HG02588 (cell line): ENCODE results near the gene DUS2.

Experiments
- ATAC-seq: cut with Tn5 transposase; IDR thresholded peaks from one replicate; pipeline ENCODE4 v1.9.1; 2021; ENCODE audit warnings: mild to moderate bottlenecking, moderate library complexity; ENCODE audit not compliant: unreplicated experiment

The DUS2 gene

GRCh38 chr16:68040506-68041288 lies 17.6 kb downstream of the DUS2 start:
- no peak for ATAC-seq

DNA sequence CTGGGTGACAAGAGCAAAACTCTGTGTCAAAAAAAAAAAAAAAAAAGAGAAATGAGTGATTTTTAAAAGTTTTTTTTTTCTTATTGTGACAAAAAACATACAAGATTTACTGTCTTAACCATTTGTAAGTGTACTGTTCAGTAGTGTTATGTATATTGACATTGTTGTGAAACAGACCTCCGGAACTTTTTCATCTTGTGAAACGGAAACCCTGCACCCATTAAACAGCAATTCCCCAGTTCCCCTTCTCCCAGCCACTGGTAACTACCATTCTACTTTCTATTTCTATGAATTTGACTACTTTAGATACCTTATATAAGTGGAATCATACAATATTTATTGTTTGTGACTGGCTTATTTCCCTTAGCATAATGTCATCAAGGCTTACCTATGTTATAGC lies 18.7 kb downstream of the DUS2 start:
- ATAC-seq, result no peak

DNA sequence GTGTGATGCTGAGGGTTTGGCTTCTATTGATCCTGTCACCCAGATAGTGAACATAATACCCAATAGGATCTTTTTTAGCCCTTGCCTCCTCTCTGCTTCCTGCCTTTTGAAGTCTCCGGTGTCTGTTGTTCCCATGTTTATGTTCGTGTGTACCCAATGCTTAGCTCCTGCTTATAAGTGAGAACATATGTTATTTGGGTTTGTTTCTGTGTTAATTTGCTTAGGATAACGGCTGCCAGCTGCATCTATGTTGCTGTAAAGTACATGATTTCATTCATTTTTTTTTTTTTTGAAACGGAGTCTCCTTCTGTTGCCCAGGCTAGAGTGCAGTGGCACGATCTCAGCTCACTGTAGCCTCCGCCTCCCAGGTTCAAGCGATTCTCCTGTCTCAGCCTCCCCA lies 23.0 kb downstream of the DUS2 start:
- no peak for ATAC-seq

GRCh38 chr16:68047987-68048386 lies 24.9 kb downstream of the DUS2 start:
- no peak for ATAC-seq

DNA sequence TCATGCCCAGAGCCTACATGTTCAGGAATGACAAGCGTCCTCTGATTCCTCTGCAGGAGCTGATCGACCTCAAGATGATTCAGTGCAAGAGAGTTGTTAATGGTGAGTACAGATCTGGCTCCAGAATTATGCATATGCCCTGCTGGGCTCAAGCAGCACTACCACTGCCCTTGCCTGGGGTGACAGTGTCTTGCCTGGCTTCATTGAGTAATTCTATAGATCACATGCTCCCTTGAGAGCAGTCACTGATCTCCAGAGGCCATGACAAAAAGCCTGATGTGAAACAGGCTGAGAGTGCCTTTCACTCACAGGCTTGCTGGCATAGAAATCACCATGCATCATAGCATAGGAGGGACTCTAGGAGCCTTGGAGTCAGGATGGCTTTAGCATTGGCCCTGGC lies 26.4 kb downstream of the DUS2 start:
- no peak for ATAC-seq

DNA sequence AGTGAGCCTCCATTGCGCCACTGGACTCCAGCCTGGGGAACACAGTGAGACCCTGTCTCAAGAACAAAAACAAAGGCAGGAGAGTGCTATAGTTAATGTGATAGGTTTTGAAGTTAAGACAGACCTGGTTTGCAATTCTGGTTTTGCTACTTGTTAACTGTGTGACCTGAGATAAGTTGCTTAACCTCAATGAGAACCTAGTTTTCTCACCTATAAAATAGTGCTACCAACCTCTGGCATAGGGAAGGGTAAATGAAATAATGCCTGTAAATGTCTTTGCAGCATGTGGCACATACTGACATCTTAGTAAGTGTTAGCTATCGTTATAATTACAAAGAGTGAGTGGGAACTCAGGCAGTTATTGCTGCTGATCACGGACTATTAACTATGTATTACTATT lies 32.3 kb downstream of the DUS2 start:
- no peak for ATAC-seq

DNA sequence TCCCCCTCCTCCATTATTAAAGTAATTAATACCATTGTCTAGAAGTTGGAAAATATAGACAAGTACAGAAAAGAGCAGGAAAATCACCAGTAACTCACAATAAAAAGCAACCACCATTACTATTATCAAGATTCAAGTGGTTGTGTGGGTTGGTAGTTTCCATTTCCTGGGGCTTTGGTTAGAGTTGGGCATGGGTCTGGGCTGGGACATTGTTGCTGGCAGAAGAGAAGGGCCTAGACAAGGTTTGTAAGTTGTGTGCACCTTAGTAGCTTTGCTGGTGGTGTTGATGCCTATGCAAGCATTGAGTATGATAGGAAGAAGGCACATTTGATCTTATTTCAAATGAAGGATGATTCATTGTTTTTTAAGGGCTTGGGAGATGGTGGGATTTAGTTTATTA lies 36.7 kb downstream of the DUS2 start:
- no peak for ATAC-seq

GRCh38 chr16:68061396-68061795 lies 38.3 kb downstream of the DUS2 start:
- no peak for ATAC-seq

GRCh38 chr16:68062910-68063393 lies 39.9 kb downstream of the DUS2 start:
- no peak for ATAC-seq

DNA sequence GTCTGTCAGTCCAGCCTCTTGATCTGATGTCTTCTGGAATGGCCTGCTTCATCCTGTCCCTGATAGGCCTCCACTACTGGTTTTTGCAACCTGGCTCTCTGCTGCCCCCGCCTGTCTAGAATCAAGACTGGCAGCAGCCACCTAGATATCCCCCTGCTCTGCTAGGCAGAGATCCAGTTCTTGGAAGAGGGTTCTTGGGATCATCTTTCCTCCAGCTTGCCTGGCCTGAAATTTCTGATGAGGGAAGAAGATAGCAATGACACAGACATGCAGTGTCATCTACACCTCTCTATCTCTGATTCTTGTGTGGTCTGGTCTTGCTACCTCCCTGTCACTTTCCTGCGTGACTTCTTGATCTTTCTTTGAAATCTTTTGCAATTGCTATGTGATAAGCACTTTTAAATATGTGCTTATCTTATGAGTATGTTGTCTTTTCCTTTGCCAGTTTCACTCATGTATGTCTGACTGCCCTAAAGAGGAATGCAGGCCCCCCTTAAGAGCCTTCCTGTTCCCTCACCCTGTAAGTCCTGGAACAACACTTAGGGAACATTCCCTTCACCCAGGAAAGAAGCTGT lies 41.8 kb downstream of the DUS2 start:
- no peak for ATAC-seq

GRCh38 chr16:68065716-68066305 lies 42.7 kb downstream of the DUS2 start:
- no peak for ATAC-seq

GRCh38 chr16:68066763-68067162 lies 43.7 kb downstream of the DUS2 start:
- ATAC-seq, result no peak

- no peak for ATAC-seq
These were observed 45.8 kb downstream of the DUS2 start for GRCh38 chr16:68068926-68069325.

DNA sequence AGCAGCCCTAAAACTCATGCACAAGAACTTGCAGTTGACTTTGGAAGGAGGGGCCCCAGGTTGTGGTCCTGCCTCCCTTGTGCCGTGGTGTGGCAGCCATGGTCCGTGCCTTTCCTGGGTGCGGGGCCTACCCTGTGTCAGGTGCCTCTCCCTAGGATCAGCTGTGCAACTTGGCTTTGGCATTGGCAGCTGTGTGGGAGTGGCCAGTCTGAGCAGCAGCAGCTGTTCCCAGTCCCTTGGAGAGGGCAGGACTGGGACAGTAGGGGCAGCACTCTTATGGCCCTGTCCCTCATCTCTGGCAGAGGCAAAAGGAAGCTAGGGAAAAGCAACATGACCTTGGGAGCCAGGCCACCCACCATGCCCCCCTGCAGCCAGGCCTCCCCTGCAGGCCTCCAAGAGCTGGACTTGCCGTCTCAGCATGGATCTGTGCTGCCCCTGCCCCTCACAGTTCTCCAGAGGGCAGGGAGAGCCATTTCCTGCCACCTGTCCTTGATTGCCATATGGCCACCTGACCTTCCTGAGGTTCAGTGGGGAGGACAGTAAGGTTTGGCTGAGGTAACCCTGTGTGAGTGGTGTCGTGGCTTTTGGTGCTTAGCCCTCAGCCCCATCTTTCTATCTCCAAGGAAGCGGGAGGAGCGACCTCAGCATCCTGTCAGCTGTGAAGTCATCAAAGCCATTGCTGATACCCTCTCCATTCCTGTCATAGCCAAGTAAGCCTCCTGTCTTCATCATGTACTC lies 46.6 kb downstream of the DUS2 start:
- ATAC-seq, result no peak

- no peak for ATAC-seq
These were observed 47.2 kb downstream of the DUS2 start for GRCh38 chr16:68070249-68070730.

DNA sequence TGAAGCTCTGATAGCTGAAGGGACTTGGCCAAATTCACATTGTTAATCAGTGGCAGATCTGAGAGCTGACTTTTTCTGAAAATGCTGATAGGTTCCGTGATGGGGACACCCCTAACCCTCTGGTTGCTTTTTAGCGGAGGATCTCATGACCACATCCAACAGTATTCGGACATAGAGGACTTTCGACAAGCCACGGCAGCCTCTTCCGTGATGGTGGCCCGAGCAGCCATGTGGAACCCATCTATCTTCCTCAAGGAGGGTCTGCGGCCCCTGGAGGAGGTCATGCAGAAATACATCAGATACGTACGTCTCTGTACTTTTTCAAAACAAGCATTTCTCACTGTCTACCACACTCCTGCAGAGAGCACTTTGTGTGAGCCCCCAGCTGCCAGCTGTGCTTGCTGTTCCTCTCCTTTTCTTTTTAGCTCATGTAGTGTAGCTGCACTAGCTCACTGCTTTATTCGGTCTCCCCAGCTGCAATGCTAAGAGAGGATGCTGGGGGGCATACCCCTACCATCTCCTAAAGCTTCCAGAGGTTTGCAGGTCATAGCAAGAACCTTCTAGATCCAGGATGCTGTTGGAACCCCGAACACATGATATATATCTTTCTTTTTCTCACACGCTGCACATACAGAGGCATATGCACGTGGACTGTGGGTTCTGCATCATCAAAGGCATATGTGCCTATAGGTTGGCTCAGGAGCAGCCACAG lies 47.9 kb downstream of the DUS2 start:
- ATAC-seq, result peak; percentile 33

DNA sequence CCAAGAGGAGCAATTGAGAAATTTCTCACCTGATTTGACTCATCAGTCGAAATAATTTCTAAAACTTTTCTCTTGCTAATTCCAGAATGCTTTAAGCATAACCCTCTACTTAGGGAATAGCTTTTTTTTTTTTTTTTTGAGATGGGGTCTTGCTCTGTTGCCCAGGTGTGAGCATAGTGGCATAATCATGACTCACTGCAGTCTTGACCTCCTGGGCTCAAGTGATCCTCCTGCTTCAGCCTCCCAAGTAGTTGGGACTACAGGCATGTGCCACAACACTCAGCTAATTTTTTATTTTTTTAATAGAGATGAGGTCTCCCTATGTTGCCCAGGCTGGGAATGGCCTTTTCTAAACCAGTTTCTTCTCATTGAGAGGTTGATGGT lies 48.4 kb downstream of the DUS2 start:
- ATAC-seq, result no peak

- no peak for ATAC-seq
These were observed 49.1 kb downstream of the DUS2 start for GRCh38 chr16:68072038-68072695.

DNA sequence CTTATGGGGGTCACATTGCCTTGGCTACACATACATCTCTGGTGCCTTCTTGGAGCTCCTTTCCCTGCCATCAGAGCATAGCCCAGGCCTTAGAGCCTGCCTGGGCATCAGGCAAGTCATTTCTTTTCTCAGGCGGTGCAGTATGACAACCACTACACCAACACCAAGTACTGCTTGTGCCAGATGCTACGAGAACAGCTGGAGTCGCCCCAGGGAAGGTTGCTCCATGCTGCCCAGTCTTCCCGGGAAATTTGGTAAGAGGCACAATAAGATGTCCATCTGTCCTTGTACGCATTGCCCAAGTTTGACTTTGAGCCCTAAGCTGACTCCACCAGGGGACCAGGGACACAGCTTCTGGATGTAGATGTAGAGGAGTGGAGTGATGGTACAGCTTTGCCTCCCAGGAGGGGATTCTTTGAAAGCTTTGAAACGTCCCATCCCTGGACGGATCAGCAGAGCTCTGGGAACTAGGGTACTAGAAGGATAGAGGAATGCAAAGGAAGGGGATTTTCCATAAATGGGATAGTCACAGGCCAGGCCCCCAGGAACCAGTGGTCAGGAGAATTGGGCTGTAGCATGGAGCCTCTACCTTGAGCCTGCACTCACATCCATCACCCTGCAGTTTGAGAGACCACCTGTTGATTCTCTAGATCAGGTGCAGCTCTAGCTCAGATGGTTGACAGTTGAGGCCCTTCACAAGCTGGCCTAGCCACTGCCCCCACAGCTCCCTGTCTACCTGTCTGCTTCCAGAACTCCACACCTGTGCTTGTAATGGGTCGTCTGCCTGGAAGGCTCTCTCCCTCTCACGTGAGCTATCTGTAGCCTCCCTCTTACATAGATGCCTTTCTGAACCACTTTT lies 51.0 kb downstream of the DUS2 start:
- ATAC-seq, result no peak
